Measurements from ENCODE around the gene NUDT8. TPM values are rescaled to one million over a fixed set of nuclear protein-coding genes. Genes with fewer than 3 reads are reported as not detected.

NUDT8 gene
- total RNA-seq, 3 donors from 2014 or later (not counting 1 experiment from before 2014, with no cell fraction given), result 1.7 to 5.2 (median 4.1) TPM

GRCh38 chr11:67584881-67585873 lies 44.6 kb downstream of the NUDT8 start:
- peaks cover 48% of the 10 kb centered on the region for H3K4me1 ChIP-seq (ENCODE audit: control insufficient read depth, insufficient read depth, low read length)
- intact Hi-C loops (cut with micrococcal nuclease), result loop anchor here (5.0 kb wide), 1 partner anchor 72 kb away; no protein-coding TSS in a partner anchor
- H3K36me3 ChIP-seq (ENCODE audit: control insufficient read depth, insufficient read depth, low read length), result no peaks in the 10 kb centered on the region
- ATAC-seq (no peak), DNase-seq (peak in 1 of 2 donors; percentile 42)
- H3K9me3 Mint-ChIP-seq, result no peaks in the 10 kb centered on the region
- no peak for TF ChIP-seq CTCF (IDR thresholded peaks at IDR 0.05)
- peak overlapping the region; percentile 63 to 88 for H3K27ac Mint-ChIP-seq
- no peaks in the 10 kb centered on the region for H3K27me3 Mint-ChIP-seq (ENCODE audit: low read depth in 2 of 2)
- 93% methylated on average over 21 of the region's 21 CpGs for WGBS (ENCODE audit: insufficient coverage)
- H3K36me3 Mint-ChIP-seq, result no peaks in the 10 kb centered on the region
- H3K27me3 ChIP-seq (ENCODE audit: control insufficient read depth, insufficient read depth, low read length), result no peaks in the 10 kb centered on the region
- peaks cover 38 to 60% of the 10 kb centered on the region in 2 donors for H3K4me1 Mint-ChIP-seq
- H3K27ac ChIP-seq (ENCODE audit: low read length), result peak overlapping the region; percentile 80
- H3K4me3 ChIP-seq (ENCODE audit: low read length), result no peak overlapping the region
- no peaks in the 10 kb centered on the region for H3K9me3 ChIP-seq (ENCODE audit: control insufficient read depth, insufficient read depth, low read length)
- H3K4me3 Mint-ChIP-seq, result peak overlapping the region; percentile 66

DNA sequence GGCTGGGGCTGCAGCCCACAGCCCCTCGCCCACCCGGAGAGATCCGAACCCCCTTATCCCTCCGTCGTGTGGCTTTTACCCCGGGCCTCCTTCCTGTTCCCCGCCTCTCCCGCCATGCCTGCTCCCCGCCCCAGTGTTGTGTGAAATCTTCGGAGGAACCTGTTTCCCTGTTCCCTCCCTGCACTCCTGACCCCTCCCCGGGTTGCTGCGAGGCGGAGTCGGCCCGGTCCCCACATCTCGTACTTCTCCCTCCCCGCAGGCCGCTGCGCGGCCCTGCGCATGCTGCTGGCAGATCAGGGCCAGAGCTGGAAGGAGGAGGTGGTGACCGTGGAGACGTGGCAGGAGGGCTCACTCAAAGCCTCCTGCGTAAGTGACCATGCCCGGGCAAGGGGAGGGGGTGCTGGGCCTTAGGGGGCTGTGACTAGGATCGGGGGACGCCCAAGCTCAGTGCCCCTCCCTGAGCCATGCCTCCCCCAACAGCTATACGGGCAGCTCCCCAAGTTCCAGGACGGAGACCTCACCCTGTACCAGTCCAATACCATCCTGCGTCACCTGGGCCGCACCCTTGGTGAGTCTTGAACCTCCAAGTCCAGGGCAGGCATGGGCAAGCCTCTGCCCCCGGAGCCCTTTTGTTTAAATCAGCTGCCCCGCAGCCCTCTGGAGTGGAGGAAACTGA lies 45.4 kb downstream of the NUDT8 start:
- TF ChIP-seq CTCF (IDR thresholded peaks at IDR 0.05), result no peak
- Mint-ChIP-seq H3K27ac (peak overlapping the region; percentile 63 to 88), H3K9me3 (no peaks in the 10 kb centered on the region), H3K4me1 (peaks cover 46 to 69% of the 10 kb centered on the region in 2 donors), H3K36me3 (no peaks in the 10 kb centered on the region), H3K4me3 (peak overlapping the region; percentile 75), H3K27me3 (ENCODE audit: low read depth in 2 of 2) (no peaks in the 10 kb centered on the region)
- peak; percentile 0 to 4 (median 3) for ATAC-seq
- 28% methylated on average over 30 of the region's 33 CpGs for WGBS (ENCODE audit: insufficient coverage)
- intact Hi-C loops (cut with micrococcal nuclease), result loop anchor here (5.0 kb wide), 1 partner anchor 73 kb away; no protein-coding TSS in a partner anchor
- Histone ChIP-seq H3K27ac (ENCODE audit: low read length) (peak overlapping the region; percentile 80), H3K4me1 (ENCODE audit: control insufficient read depth, insufficient read depth, low read length) (peaks cover 56% of the 10 kb centered on the region), H3K4me3 (ENCODE audit: low read length) (peak overlapping the region; percentile 66), H3K36me3 (ENCODE audit: control insufficient read depth, insufficient read depth, low read length) (no peaks in the 10 kb centered on the region), H3K9me3 (ENCODE audit: control insufficient read depth, insufficient read depth, low read length) (no peaks in the 10 kb centered on the region), H3K27me3 (ENCODE audit: control insufficient read depth, insufficient read depth, low read length) (no peaks in the 10 kb centered on the region)
- DNase-seq, result peak; percentile 34 to 53

GRCh38 chr11:67583247-67584204 lies 46.2 kb downstream of the NUDT8 start, which contains the start of gene GSTP1:
Gene GSTP1, plus strand, starts transcription at chr11:67583812. Its CDS starts 32 bp downstream, at chr11:67583844.
- Histone ChIP-seq H3K9me3 (ENCODE audit: control insufficient read depth, insufficient read depth, low read length) (no peaks in the 10 kb centered on the region), H3K36me3 (ENCODE audit: control insufficient read depth, insufficient read depth, low read length) (no peaks in the 10 kb centered on the region), H3K4me1 (ENCODE audit: control insufficient read depth, insufficient read depth, low read length) (peaks cover 59% of the 10 kb centered on the region), H3K4me3 (ENCODE audit: low read length) (peak within 1 kb of the TSS; percentile 66), H3K27me3 (ENCODE audit: control insufficient read depth, insufficient read depth, low read length) (no peaks in the 10 kb centered on the region), H3K27ac (ENCODE audit: low read length) (peak within 1 kb of the TSS; percentile 80)
- intact Hi-C loops (cut with micrococcal nuclease), result loop anchor here (2.0 to 5.0 kb wide), 3 partner anchors 17 to 74 kb away; no protein-coding TSS in a partner anchor
- no peaks in the 10 kb centered on the region for H3K36me3 Mint-ChIP-seq
- H3K27me3 Mint-ChIP-seq (ENCODE audit: low read depth in 2 of 2), result no peaks in the 10 kb centered on the region
- peak; percentile 87 to 93 (median 88) for ATAC-seq
- H3K4me1 Mint-ChIP-seq, result peaks cover 51 to 74% of the 10 kb centered on the region in 2 donors
- DNase-seq, result peak; percentile 86 to 87
- peak within 1 kb of the TSS; percentile 84 to 88 for H3K27ac Mint-ChIP-seq
- H3K4me3 Mint-ChIP-seq, result peak within 1 kb of the TSS; percentile 87
- TF ChIP-seq CTCF (IDR thresholded peaks at IDR 0.05), result peak; percentile 61
- H3K9me3 Mint-ChIP-seq, result no peaks in the 10 kb centered on the region
- under 1% methylated on average over 76 of the region's 81 CpGs for WGBS (ENCODE audit: insufficient coverage)

Measured in natural killer cell (primary cell).